H9 (cell line): ENCODE data around the gene RHBDD3. TPM values are rescaled to one million over a fixed set of nuclear protein-coding genes. Genes with fewer than 3 reads are reported as not detected.
A peak's percentile ranks its signal among the peaks of the same experiment; 100 is the strongest.

Experiments
- DNase-seq: peaks from one replicate; pipeline ENCODE4 v3.0.0-alpha.2; 2017
- H2AFZ ChIP-seq: one replicate; pipeline ENCODE4 v1.6.1; 2013; ENCODE audit warnings: mild to moderate bottlenecking, low read length, control low read depth, moderate library complexity
- H2AK5ac ChIP-seq: 2 replicates; pipeline ENCODE4 v1.6.1; 2013; ENCODE audit warnings: low read length, control low read depth, mixed read lengths; ENCODE audit not compliant: insufficient read length
- H2BK120ac ChIP-seq: one replicate; pipeline ENCODE4 v1.6.1; 2013; ENCODE audit warnings: low read depth, mild to moderate bottlenecking, low read length, control low read depth, inconsistent platforms; ENCODE audit not compliant: poor library complexity, severe bottlenecking
- H2BK12ac ChIP-seq: 2 replicates; pipeline ENCODE4 v1.6.1; 2013; ENCODE audit warnings: low read length, control low read depth, mixed read lengths, low read depth; ENCODE audit not compliant: insufficient read length
- H2BK15ac ChIP-seq: 2 replicates; pipeline ENCODE4 v1.6.1; 2013; ENCODE audit warnings: low read depth, low read length, control low read depth
- H2BK20ac ChIP-seq: one replicate; pipeline ENCODE4 v1.6.1; 2013; ENCODE audit warnings: low read depth, mild to moderate bottlenecking, low read length, control low read depth, inconsistent platforms; ENCODE audit not compliant: poor library complexity, severe bottlenecking
- H2BK5ac ChIP-seq: 2 replicates; pipeline ENCODE4 v1.6.1; 2013; ENCODE audit warnings: low read length, control low read depth, mixed read lengths; ENCODE audit not compliant: insufficient read length
- H3K14ac ChIP-seq: 2 replicates; pipeline ENCODE4 v1.6.1; 2013; ENCODE audit warnings: low read length, control low read depth; ENCODE audit not compliant: insufficient read depth
- H3K18ac ChIP-seq: 2 replicates; pipeline ENCODE4 v1.6.1; 2013; ENCODE audit warnings: low read depth, mild to moderate bottlenecking, mixed read lengths, low read length, control low read depth; ENCODE audit not compliant: insufficient read length
- H3K23ac ChIP-seq: 2 replicates; pipeline ENCODE4 v1.6.1; 2013; ENCODE audit warnings: low read length, control low read depth, mixed read lengths, low read depth; ENCODE audit not compliant: insufficient read length
- H3K23me2 ChIP-seq: 2 replicates; pipeline ENCODE4 v1.6.1; 2013; ENCODE audit warnings: low read depth, mild to moderate bottlenecking, mixed read lengths, low read length, control low read depth; ENCODE audit not compliant: insufficient read length, poor library complexity, severe bottlenecking
- H3K27ac ChIP-seq: 2 replicates; pipeline ENCODE4 v1.5.1; 2013; ENCODE audit warnings: low read length, control low read depth, mixed read lengths, low read depth; ENCODE audit not compliant: insufficient read length
- H3K27me3 ChIP-seq: 2 replicates; pipeline ENCODE4 v1.6.1; 2013; ENCODE audit warnings: low read length, control low read depth, inconsistent platforms; ENCODE audit not compliant: insufficient read depth
- H3K4ac ChIP-seq: 2 replicates; pipeline ENCODE4 v1.6.1; 2013; ENCODE audit warnings: low read depth, mild to moderate bottlenecking, control low read depth, inconsistent platforms, low read length, moderate library complexity
- H3K4me1 ChIP-seq: 2 replicates; pipeline ENCODE4 v1.6.1; 2013; ENCODE audit warnings: low read length, control low read depth, inconsistent platforms; ENCODE audit not compliant: insufficient read depth
- H3K4me2 ChIP-seq: 2 replicates; pipeline ENCODE4 v1.6.1; 2013; ENCODE audit warnings: low read length, control low read depth, mixed read lengths; ENCODE audit not compliant: insufficient read length, insufficient read depth
- H3K56ac ChIP-seq: 2 replicates; pipeline ENCODE4 v1.6.1; 2013; ENCODE audit warnings: low read depth, mild to moderate bottlenecking, mixed read lengths, low read length, control low read depth; ENCODE audit not compliant: insufficient read length
- H3K79me1 ChIP-seq: 2 replicates; pipeline ENCODE4 v1.6.1; 2013; ENCODE audit warnings: low read depth, mild to moderate bottlenecking, moderate library complexity, low read length, control low read depth, inconsistent platforms; ENCODE audit not compliant: insufficient read depth, poor library complexity, severe bottlenecking
- H3K79me2 ChIP-seq: 2 replicates; pipeline ENCODE4 v1.6.1; 2013; ENCODE audit warnings: low read length, control low read depth, inconsistent platforms; ENCODE audit not compliant: insufficient read depth
- H3K9ac ChIP-seq: 2 replicates; pipeline ENCODE4 v1.6.1; 2013; ENCODE audit warnings: low read length, control low read depth, mixed read lengths; ENCODE audit not compliant: insufficient read length; ENCODE audit errors: extremely low read depth
- H3K9me3 ChIP-seq: one replicate; pipeline ENCODE4 v1.6.1; 2013; ENCODE audit warnings: low read depth, low read length, inconsistent platforms; ENCODE audit not compliant: control insufficient read depth
- H3T11ph ChIP-seq: one replicate; pipeline ENCODE4 v1.6.1; 2013; ENCODE audit warnings: mild to moderate bottlenecking, low read length, control low read depth, inconsistent platforms
- H4K20me1 ChIP-seq: one replicate; pipeline ENCODE4 v1.6.1; 2013; ENCODE audit not compliant: control insufficient read depth, insufficient read length, insufficient read depth
- H4K5ac ChIP-seq: 2 replicates; pipeline ENCODE4 v1.6.1; 2013; ENCODE audit warnings: low read depth, mild to moderate bottlenecking, mixed read lengths, low read length, control low read depth; ENCODE audit not compliant: insufficient read length
- H4K8ac ChIP-seq: replicated peaks from 2 replicates; pipeline ENCODE4 v1.6.1; 2013; ENCODE audit warnings: low read length, control low read depth, mixed read lengths, low read depth; ENCODE audit not compliant: insufficient read length
- H4K91ac ChIP-seq: 2 replicates; pipeline ENCODE4 v1.6.1; 2013; ENCODE audit warnings: low read depth, mild to moderate bottlenecking, moderate library complexity, mixed read lengths, low read length, control low read depth; ENCODE audit not compliant: insufficient read length
- H3K27ac Mint-ChIP-seq, 3 experiments: 2 replicates in 2 of 3; 3 replicates in 1 of 3; pipeline ENCODE4 v1.8.0; 2020 to 2021; ENCODE audit warnings: mixed read lengths in 3 of 3, mild to moderate bottlenecking in 1 of 3, moderate library complexity in 1 of 3
- H3K27me3 Mint-ChIP-seq: 2 replicates; pipeline ENCODE4 v1.8.0; 2021; ENCODE audit warnings: low read depth, mild to moderate bottlenecking, moderate library complexity, mixed read lengths
- H3K36me3 Mint-ChIP-seq, 3 experiments: 2 replicates in 2 of 3; 3 replicates in 1 of 3; pipeline ENCODE4 v1.8.0; 2020 to 2021; ENCODE audit warnings: low read depth in 3 of 3, mixed read lengths in 3 of 3; ENCODE audit not compliant: insufficient read depth in 1 of 3
- H3K4me1 Mint-ChIP-seq, 2 experiments: 2 replicates each; pipeline ENCODE4 v1.8.0; 2020; ENCODE audit warnings: mixed read lengths in 2 of 2
- H3K4me3 Mint-ChIP-seq, 2 experiments: 2 replicates in 1 of 2; 3 replicates in 1 of 2; pipeline ENCODE4 v1.8.0; 2020 to 2021; ENCODE audit warnings: mild to moderate bottlenecking in 2 of 2, mixed read lengths in 2 of 2, moderate library complexity in 1 of 2
- H3K9me3 Mint-ChIP-seq, 2 experiments: 2 replicates in 1 of 2; 3 replicates in 1 of 2; pipeline ENCODE4 v1.8.0; 2020; ENCODE audit warnings: mild to moderate bottlenecking in 2 of 2, mixed read lengths in 2 of 2, moderate library complexity in 1 of 2
- WGBS: extraction: QIAGEN DNeasy Blood & Tissue Kit; methylation state at CpG from one replicate; pipeline ENCODE4 v1.1.7; 2013; ENCODE audit warnings: missing lambda C conversion rate, low lambda C conversion rate, mixed read lengths; ENCODE audit not compliant: insufficient read length; ENCODE audit errors: extremely low coverage; 5-methylcytosine and 5-hydroxymethylcytosine counted together
- total RNA-seq: library from RNA; stranded (reverse); gene quantifications from 2 replicates; pipeline ENCODE4 v1.2.1, GENCODE V29; 2021
- TF ChIP-seq, protein P1 (sequence below): fragments of 200-600 bp; sonication (generic); conservative IDR thresholded peaks from 3 replicates; pipeline ENCODE4 v1.8.0; 2021; ENCODE audit warnings: antibody characterized with exemption, mild to moderate bottlenecking

RHBDD3 gene
- total RNA-seq, 1 experiment from 2014 or later = 99.7 TPM

DNA sequence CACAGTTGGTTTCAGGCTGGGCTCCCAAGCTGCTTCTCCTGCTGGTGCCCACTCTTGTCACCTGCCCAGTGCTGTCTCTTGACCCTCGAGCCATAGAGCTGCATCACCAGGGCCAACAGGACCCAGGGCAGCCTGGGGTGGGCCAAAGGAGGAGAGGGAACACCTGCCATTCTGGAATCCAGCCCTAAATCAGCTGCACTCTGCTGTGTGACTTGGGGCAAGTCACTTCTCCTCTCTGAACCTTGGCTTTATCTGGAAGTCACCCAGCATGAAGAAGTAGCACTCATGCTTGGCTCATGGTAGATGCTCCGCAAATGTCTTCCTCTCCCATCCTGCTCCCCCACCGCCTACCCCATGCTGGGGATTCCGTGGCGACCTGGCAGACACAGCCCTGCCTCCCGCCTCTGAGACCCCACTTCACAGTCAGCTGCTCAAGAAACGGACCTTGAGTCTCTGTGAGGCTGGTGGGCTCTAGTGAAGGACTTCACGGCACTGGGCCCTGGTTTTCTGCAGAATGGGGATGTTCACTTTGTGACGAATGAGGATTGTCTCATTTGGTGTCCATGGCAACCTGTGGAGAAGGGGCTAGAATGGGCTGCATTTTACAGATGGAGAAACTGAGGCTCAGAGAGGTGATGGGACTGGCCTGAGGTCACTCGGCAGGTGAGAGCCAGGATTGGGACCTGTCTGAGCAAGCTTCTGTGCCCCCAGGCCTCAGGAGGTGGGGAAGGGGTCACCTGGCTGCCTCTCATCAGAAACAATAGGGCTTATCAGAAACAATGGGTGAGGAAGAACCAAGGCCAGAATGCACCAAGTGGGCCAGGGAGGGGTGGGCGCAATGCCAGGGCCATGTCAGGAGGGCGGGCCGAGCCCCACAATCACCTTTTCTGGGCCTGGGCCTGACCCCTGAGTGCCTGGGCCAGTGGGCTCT, 49.7 kb downstream of the RHBDD3 start:
- no peak overlapping the region for H3K18ac ChIP-seq
- Mint-ChIP-seq H3K27ac (peak overlapping the region in 2 of 3 experiments; percentile 40 to 75; a peak in 1 of 7 replicates), H3K4me1 (peaks cover 31 to 45% of the 10 kb centered on the region in 2 experiments), H3K4me3 (no peak overlapping the region), H3K27me3 (0 out of 2 replicates have a peak, but pooled peaks cover 3% of the 10 kb centered on the region), H3K36me3 (no peaks in the 10 kb centered on the region), H3K9me3 (no peaks in the 10 kb centered on the region; a peak in 1 of 5 replicates)
- H3K4me2 ChIP-seq = no peak overlapping the region
- H3K79me1 ChIP-seq = no peaks in the 10 kb centered on the region
- H4K5ac ChIP-seq = no peak overlapping the region
- no peak overlapping the region for H2BK15ac ChIP-seq
- H4K91ac ChIP-seq = no peak overlapping the region
- no peak overlapping the region for H2BK120ac ChIP-seq
- H2BK20ac ChIP-seq = no peak overlapping the region
- H4K8ac ChIP-seq = no peak overlapping the region
- H4K20me1 ChIP-seq = no peaks in the 10 kb centered on the region
- no peak overlapping the region for H2BK5ac ChIP-seq
- H3K14ac ChIP-seq = no peak overlapping the region
- DNase-seq = peak; percentile 25
- H3K4me1 ChIP-seq = peaks cover 3% of the 10 kb centered on the region; the same call in 1 of the 2 replicates
- H2AK5ac ChIP-seq = no peak overlapping the region
- no peak overlapping the region for H2BK12ac ChIP-seq
- no CpG with 5 or more reads among the region's 13 CpGs for WGBS
- H3K56ac ChIP-seq = no peak overlapping the region
- no peaks in the 10 kb centered on the region for H3K9me3 ChIP-seq
- TF ChIP-seq, protein P1, sequence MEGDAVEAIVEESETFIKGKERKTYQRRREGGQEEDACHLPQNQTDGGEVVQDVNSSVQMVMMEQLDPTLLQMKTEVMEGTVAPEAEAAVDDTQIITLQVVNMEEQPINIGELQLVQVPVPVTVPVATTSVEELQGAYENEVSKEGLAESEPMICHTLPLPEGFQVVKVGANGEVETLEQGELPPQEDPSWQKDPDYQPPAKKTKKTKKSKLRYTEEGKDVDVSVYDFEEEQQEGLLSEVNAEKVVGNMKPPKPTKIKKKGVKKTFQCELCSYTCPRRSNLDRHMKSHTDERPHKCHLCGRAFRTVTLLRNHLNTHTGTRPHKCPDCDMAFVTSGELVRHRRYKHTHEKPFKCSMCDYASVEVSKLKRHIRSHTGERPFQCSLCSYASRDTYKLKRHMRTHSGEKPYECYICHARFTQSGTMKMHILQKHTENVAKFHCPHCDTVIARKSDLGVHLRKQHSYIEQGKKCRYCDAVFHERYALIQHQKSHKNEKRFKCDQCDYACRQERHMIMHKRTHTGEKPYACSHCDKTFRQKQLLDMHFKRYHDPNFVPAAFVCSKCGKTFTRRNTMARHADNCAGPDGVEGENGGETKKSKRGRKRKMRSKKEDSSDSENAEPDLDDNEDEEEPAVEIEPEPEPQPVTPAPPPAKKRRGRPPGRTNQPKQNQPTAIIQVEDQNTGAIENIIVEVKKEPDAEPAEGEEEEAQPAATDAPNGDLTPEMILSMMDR = no peak
- H3K4ac ChIP-seq = no peak overlapping the region
- H3K79me2 ChIP-seq = no peaks in the 10 kb centered on the region
- no peaks in the 10 kb centered on the region for H3K27me3 ChIP-seq
- no peak overlapping the region for H3T11ph ChIP-seq
- H2AFZ ChIP-seq = no peak overlapping the region
- H3K23me2 ChIP-seq = no peaks in the 10 kb centered on the region
- no peak overlapping the region for H3K9ac ChIP-seq
- H3K23ac ChIP-seq = no peak overlapping the region
- no peak overlapping the region for H3K27ac ChIP-seq
